HG03175 (cell line): ENCODE measurements around the gene PRG2.

Experiments
- ATAC-seq: cut with Tn5 transposase; IDR thresholded peaks from one replicate; pipeline ENCODE4 v1.9.1; 2021; ENCODE audit warnings: mild to moderate bottlenecking, moderate library complexity; ENCODE audit not compliant: unreplicated experiment

Gene PRG2

DNA sequence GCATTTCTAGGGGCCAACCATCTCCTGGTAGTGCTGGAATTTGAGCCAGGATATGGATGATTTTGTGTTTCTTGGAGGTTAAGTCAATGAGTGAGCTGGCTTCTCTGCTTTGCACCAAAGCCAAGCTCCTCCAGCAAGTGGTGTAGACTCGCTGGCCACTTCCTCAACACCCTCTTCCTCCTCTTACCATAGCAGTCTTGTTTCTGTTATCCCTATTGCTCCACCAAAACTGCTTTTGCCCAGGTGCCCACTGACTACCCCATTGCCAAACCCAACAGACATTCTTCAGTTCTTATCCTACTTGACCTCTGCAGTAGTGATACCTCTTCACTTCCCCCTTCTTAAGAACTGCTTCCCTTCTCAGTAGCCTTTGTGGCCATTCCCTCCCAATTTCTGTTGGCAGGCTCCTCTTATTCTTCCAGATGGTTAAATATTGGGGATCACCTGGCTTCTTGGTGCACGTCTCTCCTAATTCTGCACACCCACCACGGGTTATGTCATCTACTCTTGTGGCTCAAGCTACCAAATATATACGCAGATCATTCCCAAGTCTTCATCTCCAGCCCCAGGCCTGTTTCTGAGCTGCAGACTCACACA lies 7.0 kb upstream of the PRG2 start:
- ATAC-seq: no peak

DNA sequence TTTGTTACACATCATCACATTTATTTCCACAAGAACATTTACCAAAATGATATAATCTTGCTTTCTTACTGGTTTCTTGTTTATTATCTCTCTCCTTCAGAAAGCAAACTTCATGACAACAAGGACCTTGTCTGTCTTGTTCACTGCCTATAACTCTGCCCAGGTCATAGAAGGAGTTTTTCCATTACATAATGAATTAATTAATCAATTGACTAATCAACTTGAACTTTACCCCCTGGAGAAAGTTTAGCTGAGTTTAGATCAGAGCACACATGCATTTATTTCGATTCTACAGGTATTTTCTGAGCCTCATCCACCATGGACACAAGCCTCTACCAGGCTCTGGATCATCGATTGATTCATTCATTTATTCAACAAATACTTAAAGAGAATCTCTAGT lies 6.3 kb upstream of the PRG2 start:
- no peak for ATAC-seq

DNA sequence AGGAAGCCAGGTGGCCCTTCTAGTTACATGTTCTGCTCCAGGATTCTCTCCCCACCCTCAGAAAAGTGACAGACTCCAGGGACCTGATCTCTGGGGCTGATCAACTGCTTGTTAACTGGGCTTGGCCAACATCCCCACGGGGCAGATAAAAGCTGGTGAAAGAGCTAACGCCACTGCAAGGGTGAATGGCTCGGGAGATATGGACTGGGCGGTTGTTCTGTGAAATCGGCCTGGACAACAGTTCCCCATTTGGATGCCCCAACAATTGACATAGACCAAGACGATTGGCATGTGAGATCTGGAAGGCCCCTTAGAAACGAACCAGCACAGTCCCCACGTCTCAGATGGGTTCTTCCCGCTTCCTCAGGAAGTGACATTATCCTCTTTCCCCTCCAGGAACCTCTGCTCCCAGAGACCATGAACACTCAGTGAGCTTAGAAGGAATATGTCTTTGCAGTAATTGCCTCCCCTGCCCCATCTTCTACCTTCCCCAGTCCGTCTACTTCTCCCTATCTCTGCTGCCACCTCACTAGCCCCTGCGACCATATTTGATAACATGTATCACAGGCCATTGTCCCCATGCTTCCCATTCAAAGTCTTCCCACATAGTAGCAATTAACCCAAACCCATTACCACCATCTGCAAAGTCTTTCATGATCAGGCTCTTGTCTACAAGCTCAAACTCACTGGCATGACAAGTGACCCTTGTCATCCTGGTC lies 5.6 kb upstream of the PRG2 start:
- no peak for ATAC-seq

DNA sequence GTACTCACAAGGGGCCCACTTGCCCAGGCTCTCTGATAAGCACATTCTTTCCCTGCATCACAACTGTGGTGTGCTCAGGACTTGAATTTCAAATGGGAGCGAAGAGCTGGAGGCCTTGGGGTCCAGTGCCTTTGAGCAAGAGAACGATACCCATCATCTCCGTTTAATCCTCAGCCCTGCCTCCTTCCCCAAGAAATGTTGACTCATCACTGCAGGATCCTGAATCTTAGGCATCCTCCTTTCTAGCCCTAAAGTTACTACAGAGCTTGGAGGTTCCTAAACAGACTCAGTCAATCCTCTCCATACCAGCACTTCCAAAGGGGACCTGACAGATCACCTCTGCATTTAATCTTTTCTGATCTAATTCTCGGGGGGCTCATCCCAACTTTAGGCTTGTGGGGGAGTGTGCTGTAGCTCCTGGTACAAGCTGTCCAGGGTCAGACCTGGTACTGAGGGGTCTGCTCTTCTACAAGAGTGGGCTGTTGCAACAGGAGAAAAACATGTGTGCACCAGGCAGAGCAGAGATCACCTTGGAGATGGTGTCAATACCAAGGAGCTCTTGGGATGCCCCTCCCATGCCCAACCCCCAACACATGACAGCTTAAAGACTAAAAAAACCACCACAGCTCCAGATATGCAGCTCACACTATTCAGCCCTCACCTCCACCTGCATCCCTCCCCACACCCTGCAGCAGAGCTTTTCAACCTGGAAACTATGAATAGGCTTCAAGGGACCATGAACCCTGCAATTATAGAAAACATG lies 3.9 kb upstream of the PRG2 start:
- ATAC-seq: no peak

DNA sequence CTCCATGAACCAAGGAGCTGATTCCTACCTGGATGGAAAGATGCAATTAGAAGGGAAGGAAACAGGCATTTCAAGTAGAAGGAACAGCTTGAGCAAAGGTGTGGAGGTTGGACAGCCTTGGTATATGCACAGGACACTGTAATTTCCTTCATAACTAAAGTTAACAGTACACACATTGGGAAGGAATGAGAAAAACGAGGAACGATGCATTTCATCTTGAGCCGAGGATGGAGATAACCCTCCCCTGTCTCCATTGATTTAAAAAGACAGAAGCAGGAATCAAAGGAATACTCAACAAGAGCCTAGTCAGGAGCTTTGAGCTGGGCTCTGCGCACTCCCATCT lies 2.3 kb upstream of the PRG2 start:
- ATAC-seq: no peak

DNA sequence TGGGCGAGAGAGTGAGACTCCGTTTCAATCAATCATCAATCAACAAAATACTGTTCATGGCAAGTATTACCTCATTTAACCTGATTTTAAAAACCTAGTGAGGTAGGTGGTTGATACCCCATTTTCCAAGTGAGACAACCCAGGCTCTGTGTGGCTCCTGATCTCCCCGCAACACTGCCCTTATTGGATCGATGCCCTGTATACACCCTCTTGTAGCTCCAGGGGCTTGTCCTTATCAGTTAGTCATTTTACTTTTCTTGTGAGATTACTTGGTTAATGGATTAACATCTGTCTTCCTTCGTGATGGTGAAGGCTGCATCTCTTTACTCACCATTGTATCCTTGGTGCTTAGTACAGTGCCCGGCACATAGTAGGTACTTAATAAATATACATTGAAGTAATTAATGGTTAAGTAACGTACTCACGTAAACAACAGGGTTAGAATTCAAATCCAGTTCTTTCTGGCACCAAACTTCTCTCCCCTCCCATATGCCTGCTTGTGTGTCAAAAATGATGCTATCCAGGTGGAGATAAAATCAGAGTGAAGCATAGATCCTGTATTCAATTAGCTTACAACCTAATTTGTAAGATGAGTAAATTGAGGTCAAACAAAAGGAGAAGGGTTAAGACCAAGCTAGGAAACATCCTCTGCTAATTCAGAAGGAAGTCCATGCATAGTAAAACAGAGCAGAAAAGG lies 1.8 kb upstream of the PRG2 start:
- ATAC-seq: no peak

DNA sequence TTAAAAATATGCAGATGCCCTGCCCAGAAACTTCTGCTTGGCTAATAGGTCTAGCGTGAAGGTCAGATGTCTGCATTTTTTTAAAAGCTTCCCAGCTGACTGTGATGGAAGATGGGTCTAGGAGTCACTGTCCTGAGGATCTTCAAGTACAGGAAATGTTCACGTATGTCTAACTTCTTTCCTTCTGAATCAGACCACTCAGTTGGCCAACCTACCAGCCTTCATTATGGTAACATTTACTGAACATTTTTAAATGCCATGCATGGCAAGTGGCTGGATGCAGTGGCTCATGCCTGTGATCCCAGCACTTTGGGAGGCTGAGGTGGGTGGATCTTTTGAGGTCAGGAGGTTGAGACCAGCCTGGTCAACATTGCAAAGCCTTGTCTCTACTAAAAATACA lies 1.1 kb upstream of the PRG2 start:
- ATAC-seq: no peak

DNA sequence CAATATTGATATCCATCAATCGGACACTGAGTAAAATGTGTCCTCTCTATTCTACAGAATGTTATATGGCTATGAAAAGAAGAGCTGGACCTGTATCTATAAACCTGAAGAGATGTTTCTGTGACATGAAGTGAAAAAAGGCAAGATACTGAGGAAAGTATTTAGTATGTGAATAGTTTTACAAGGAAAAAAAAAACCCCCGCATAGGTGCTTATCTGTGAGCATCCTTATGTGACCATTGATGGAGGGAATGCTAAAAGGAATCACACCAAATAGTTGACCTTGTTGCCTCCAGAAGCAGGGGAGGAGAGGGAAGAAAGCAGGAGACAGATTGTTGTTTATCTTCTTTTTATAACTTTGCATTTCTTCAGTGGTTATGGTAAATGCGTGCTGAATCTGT lies 661 bp upstream of the PRG2 start:
- no peak for ATAC-seq

DNA sequence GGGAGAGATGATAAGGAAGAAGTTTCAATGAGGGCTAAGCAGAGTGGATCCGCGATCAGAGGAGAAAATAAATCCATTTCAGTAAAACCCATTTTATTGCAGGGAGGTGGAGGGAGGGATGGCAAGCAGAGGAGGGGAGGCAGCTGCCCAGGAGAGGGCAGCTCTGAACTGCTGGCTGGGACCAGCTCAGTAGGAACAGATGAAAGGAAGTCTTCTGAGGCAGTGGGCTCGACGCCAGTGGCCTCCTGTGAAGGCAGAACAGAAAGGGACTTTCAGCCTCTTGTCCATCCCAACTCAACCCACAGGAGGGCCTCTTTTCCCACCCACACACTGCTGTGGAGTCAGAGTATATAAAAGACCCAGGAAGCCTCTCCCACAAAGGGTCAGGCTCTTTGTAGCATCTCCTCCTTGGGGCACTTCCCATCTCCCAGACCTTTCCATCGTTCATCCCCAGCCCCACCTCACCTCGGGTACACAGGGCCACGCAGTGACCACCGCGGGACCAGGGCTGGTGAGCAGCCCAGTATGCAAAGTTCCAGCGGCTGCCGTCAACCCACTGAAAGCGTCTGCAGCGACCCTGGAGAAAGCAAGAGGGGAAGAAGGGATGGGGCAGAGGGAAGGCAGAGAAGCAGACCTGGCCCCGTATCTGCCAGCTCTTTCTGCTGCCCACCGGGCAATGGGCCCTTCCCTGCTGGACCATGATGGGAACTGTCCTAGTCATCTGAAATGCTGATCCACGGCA lies 3.0 kb downstream of the PRG2 start:
- ATAC-seq: no peak

DNA sequence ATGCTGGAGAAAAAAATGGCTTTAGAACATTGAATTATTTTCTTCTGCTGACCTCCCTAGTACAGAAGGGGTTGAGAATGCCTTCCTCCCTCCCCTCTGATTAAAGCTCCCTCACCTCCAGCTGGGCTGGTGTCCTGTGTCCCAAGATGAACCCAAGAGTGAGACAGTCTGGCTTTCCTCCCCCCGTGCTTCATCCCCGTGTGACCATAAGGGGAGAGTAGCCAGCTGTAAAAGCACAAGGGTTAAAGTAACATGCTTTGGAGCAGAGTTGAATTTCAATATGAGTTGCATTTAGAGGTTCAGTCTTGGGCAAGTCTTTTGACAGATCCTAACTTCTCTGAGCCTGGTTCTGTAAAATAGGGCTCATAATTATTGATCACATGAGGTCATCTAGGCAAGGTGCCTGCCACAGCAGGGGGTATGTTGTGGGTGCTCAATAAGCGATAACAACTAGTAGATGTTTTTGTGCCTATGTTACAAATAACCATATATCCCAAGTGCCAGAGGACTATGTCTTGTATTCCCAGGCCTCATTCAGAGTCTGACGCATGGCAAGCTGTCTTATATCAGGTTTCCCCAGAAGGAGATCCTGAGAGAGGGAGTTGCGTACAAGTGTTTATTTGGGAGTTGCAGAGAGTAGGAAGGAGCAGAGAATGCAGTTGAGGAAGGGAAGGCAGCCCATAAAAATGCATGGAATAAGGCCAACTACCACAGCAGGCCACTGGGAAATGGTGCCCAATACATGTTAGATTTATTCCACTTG lies 4.1 kb downstream of the PRG2 start:
- no peak for ATAC-seq

DNA sequence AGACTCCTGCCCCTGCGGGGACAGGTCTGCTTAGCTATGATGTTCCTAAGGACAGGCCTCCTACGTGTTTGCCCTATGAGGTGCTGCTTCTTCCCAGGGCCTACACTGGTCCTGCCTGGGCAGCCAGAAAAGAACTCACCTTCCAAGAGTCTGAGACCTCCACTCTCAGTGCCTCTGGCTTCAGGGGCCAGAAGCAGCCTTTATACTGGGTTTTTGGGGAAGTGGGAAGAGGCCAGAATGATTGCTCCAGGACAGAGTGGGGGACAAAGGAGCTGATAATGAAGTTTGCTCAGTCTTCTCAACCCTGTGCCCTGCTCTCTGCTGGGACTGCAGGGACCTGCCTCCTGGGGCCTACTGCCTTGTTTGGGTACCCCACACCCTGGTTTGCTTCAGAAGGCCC lies 9.5 kb downstream of the PRG2 start, which contains the start of gene PRG3:
TSS of gene PRG3 (minus strand) at position 176 of the 400 bp plus-strand sequence. CDS start 442 bp downstream, outside the sequence.
- ATAC-seq: no peak

DNA sequence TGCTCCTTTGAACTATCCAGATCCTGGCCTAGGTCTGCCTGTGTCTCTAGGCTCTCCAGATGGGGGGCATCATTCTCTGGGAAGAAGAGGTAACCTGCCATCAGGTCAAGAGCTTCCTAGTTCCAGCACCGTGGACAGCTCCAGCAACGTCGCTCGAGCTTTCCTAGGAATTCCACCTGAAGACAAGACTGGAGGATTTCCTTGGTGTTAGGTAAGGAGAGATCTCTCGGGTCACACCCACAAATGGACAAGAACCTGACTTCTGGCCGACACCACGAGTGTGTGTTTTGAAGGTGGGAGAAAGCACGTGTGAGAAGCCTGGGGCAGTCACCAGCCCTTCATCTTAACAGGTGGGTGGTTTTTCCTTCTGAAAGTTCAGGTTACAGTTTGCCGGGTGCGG lies 10.7 kb downstream of the PRG2 start:
- no peak for ATAC-seq

DNA sequence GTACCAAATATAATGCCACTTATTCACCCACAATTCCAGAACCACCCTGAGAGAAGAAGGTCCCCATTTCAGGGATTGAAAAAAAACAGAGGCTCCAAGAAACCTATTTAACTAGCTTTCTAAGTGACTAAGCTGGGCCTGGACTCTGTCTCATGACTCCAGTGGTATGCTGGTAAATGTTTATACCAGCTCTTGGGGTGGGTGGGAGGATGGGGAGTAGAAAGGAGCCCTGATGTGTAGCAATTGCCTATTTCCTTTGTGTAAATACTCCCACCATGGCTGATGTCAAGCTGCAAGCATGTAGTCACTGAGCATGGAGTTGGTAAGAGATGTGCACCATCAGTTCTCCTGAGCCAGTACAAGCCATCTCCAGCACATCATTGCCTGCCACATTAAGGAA lies 12.3 kb downstream of the PRG2 start:
- no peak for ATAC-seq

DNA sequence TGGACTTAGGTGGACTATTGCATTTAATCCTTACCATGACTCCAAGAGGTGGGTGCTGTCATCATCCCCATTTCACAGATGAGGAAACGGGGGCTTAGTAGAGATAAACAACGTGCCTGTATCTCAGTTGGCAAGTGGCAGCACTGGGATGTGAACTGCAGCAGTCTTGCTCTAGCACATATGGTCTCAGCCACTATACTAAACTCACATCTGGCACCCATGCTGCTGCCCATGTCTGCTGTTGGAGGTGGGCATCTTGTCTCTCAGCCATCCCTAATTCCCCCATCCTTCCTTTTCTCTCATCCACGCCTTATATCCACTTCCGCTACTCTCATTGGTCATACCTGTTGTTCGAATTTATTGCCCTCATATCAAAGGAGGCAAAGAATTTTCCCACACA lies 13.3 kb downstream of the PRG2 start:
- no peak for ATAC-seq

DNA sequence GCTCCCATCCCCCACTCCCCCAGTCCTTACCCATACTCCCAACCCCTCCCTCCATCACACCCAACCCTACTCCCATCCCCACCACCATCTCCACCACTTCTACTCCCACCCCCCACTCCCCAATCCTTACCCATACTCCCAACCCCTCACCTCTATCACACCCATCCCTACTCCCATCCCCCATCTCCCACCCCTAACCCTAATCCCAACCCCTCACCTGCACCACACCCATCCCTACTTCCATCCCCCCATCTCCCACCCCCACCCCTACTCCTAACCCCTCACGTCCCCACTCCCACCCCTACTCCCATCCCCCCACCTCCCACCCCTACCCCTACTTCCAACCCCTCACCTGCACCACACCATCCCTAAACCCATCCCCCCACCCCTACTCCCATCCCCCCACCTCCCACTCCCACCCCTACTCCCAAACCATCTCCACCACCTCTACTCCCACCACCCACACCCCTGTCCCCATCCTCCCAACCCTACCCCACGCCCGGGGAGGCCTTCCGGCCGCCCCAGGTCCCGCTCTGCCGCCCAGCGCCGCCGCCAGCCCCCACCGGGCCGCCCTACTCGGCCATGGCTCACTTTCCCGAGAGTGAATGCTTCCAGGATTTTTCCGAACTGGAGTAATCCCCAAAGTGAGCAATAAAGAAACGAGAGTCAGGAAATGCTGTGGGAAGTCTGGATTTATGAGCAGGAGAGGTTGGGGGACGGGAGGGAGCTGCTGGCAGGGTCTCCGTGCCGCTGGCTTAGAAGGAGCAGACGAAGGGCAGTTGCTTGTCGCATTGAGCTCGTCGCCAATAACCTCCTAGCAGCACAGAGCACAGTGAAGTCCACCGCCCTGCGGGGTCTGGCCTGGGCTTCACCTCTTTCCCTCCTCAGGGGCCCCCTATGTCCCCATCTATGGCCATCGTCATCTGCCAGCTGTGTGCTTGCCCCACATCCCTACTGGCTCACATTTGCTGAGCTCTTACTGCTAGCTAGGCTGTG lies 14.1 kb downstream of the PRG2 start:
- ATAC-seq: no peak

DNA sequence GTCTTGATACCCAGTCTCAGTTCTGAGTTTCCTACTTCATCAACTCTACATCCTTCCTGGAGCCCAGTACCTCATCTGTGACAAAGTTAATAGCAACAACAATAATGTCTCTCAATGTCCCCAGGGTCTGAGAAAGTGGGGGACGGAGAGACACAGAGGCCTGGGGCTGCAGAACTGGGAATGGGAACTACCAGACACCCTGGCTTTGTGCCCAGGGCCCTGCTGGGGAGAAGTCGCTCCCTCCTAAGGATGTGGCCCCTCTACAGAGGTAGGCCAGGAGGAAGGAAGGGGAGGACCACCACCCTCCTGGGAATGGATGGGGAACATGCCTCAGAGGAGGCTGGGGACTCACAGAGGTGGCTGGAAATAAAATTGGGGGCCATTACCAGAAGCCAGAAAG lies 15.0 kb downstream of the PRG2 start:
- no peak for ATAC-seq

DNA sequence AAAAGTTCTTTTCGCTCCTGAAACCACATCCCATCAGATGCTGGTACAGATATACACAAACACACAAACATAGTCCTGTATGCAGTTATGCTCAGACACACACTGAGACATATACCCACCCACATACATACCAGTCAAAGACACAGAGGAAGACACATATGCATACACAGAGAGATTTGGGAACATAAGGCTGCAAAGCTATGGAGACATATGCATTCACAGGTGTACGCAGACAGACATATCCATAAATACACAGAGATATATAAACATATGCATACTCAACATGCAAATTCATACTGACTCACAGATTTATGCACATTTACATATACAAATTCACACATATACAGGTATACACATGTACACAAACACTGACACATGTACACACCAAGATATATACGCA lies 15.5 kb downstream of the PRG2 start:
- ATAC-seq: no peak

DNA sequence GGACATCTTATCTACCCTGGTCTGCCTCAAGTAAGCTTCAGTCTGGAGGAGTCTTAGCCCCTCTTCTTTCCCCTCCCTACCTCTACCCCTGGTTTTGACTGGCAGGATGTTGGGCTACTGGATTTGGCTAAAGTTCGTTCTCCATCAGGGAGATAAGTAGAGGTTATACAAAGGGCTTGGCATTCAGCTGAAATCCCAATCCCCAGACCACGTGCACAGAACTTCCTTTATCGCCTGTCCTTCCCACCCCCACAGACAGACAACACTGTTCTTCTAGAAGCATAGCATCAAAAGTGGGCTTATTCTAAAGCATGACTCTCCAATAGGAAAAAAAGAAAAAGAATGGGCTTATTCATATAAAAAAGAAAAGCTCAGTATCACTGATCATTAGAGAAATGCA lies 17.3 kb downstream of the PRG2 start:
- ATAC-seq: no peak

DNA sequence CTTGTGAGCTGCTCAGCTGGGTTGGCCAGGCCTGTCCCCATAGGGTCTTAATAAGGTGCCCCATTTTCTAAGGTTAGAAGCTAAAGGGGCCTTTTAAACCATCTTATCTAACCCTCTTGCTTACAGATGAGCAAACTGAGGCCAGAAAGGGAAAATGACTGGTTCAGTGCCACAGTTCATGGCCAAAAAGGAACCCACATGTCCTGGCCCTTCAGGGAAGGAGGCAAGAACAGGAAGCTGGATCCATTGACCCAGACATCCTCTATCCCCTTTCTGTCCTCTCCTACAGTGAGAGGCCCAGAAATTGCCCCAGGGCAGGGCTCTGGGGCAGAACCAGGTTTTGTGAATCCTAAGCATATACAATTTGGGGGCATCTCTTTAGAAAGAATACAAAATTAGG lies 19.5 kb downstream of the PRG2 start:
- ATAC-seq: no peak
